HepG2 (cell line): ENCODE measurements around the gene AGXT. TPM values are rescaled to one million over a fixed set of nuclear protein-coding genes. Genes with fewer than 3 reads are reported as not detected.
A peak's percentile ranks its signal among the peaks of the same experiment; 100 is the strongest.

Experiments
- CAMTA2 ChIP-seq: sonication (generic); formaldehyde crosslinking; IDR thresholded peaks from 2 replicates; pipeline ENCODE4 v1.4.0; 2020; ENCODE audit warnings: mild to moderate bottlenecking, missing genetic modification reagents, borderline replicate concordance
- CTCF ChIP-seq: sonication (generic); formaldehyde crosslinking; IDR thresholded peaks from 2 replicates; pipeline ENCODE4 v1.5.0; 2020; ENCODE audit warnings: mild to moderate bottlenecking, missing genetic modification reagents, moderate library complexity
- NFE2L2 ChIP-seq: fragments of 150-350 bp; IDR thresholded peaks from 2 replicates; pipeline ENCODE4 v1.6.1; 2014; ENCODE audit warnings: low read length
- NR2F6 ChIP-seq, 2 experiments: IDR thresholded peaks; 2 replicates each; pipeline ENCODE4 v1.6.1; 2016; ENCODE audit warnings: antibody characterized with exemption in 1 of 2, mild to moderate bottlenecking in 1 of 2
- PAWR ChIP-seq: sonication (generic); formaldehyde crosslinking; IDR thresholded peaks from 2 replicates; pipeline ENCODE4 v1.4.0; 2020; ENCODE audit warnings: missing genetic modification reagents, mild to moderate bottlenecking, borderline replicate concordance
- POLR2AphosphoS5 ChIP-seq: IDR thresholded peaks from 2 replicates; pipeline ENCODE4 v1.6.1; 2012; ENCODE audit warnings: low read depth, low read length
- SP140L ChIP-seq: sonication (generic); formaldehyde crosslinking; IDR thresholded peaks from 2 replicates; pipeline ENCODE4 v1.4.0; 2020; ENCODE audit warnings: missing genetic modification reagents, borderline replicate concordance
- THAP8 ChIP-seq: sonication (generic); formaldehyde crosslinking; IDR thresholded peaks from 2 replicates; pipeline ENCODE4 v1.5.1; 2020; ENCODE audit warnings: missing genetic modification reagents, mild to moderate bottlenecking, borderline replicate concordance
- ZNF180 ChIP-seq: sonication (generic); formaldehyde crosslinking; IDR thresholded peaks from 2 replicates; pipeline ENCODE4 v1.4.0; 2020; ENCODE audit warnings: low read depth, missing genetic modification reagents, borderline replicate concordance
- ZNF746 ChIP-seq: sonication (generic); formaldehyde crosslinking; IDR thresholded peaks from 2 replicates; pipeline ENCODE4 v1.8.0; 2022; ENCODE audit warnings: mild to moderate bottlenecking, missing genetic modification reagents
- ZNF879 ChIP-seq: sonication (generic); formaldehyde crosslinking; IDR thresholded peaks from 2 replicates; pipeline ENCODE4 v1.8.1; 2023; ENCODE audit warnings: missing genetic modification reagents
- ZSCAN22 ChIP-seq: sonication (generic); formaldehyde crosslinking; IDR thresholded peaks from 2 replicates; pipeline ENCODE4 v1.4.0; 2020; ENCODE audit warnings: mild to moderate bottlenecking, missing genetic modification reagents
- ZSCAN9 ChIP-seq: IDR thresholded peaks from 2 replicates; pipeline ENCODE4 v1.6.1; 2016; ENCODE audit warnings: borderline replicate concordance
- polyA plus RNA-seq, 8 experiments: library from polyadenylated mRNA; depleted of rRNA in 3 of 8; stranded (reverse) in 7 of 8; unstranded in 1 of 8; fragments of >200 nt; fragmentation: Illumina TruSeq in 4 of 8; extraction: Trizol in 4 of 8; gene quantifications; 2 replicates each; pipeline versions ENCODE4 v1.2.1 to v1.2.3, GENCODE V29; 2011 to 2016; ENCODE audit warnings: low read depth in 4 of 8, missing spikeins in 1 of 8, mixed read lengths in 1 of 8; ENCODE audit not compliant: insufficient read depth in 1 of 8
- total RNA-seq, 5 experiments: library from RNA; depleted of rRNA; stranded (reverse); fragments of >200 nt; fragmentation: Illumina TruSeq; extraction: Trizol; gene quantifications; 2 replicates each; pipeline ENCODE4 v1.2.3, GENCODE V29; 2016; ENCODE audit warnings: low read depth in 1 of 5
- TF ChIP-seq, protein P1 (sequence below): sonication (generic); formaldehyde crosslinking; IDR thresholded peaks from 2 replicates; pipeline ENCODE4 v1.5.1; 2020; ENCODE audit warnings: mild to moderate bottlenecking, missing genetic modification reagents, moderate library complexity
- TF ChIP-seq, protein P2 (sequence below): sonication (generic); formaldehyde crosslinking; IDR thresholded peaks from 2 replicates; pipeline ENCODE4 v1.4.0; 2020; ENCODE audit warnings: missing genetic modification reagents
- TF ChIP-seq, protein P3 (sequence below): sonication (generic); formaldehyde crosslinking; IDR thresholded peaks from 2 replicates; pipeline ENCODE4 v1.4.0; 2020; ENCODE audit warnings: missing genetic modification reagents, borderline replicate concordance

The AGXT gene
- total and polyA plus RNA-seq, 2 of the 13 experiments (the other 11 are each of a cell fraction or from before 2014, with no cell fraction given): 41.9 to 96.1 TPM

GRCh38 chr2:240840435-240841060, 28.1 kb upstream of the AGXT start (continued):
- TF ChIP-seq PAWR (no peak), ZSCAN22 (CRISPR knock-in tag) (no peak), SP140L (CRISPR knock-in tag) (no peak), ZNF879 (CRISPR knock-in tag) (no peak), CTCF (CRISPR knock-in tag) (peak; percentile 91), CAMTA2 (0 out of 2 replicates have a peak, but pooled peaks have one; percentile 51), ZSCAN9 (CRISPR knock-in tag) (no peak; the same call in 1 of the 2 replicates), NFE2L2 (no peak), POLR2AphosphoS5 (no peak), NR2F6 (IDR thresholded peaks at IDR 0.05) (no peak), NR2F6 (CRISPR knock-in tag; IDR thresholded peaks at IDR 0.05) (peak; percentile 40; the same call in 1 of the 2 replicates), ZNF180 (no peak), THAP8 (CRISPR knock-in tag) (no peak), ZNF746 (CRISPR knock-in tag) (no peak)
- TF ChIP-seq, protein P1, sequence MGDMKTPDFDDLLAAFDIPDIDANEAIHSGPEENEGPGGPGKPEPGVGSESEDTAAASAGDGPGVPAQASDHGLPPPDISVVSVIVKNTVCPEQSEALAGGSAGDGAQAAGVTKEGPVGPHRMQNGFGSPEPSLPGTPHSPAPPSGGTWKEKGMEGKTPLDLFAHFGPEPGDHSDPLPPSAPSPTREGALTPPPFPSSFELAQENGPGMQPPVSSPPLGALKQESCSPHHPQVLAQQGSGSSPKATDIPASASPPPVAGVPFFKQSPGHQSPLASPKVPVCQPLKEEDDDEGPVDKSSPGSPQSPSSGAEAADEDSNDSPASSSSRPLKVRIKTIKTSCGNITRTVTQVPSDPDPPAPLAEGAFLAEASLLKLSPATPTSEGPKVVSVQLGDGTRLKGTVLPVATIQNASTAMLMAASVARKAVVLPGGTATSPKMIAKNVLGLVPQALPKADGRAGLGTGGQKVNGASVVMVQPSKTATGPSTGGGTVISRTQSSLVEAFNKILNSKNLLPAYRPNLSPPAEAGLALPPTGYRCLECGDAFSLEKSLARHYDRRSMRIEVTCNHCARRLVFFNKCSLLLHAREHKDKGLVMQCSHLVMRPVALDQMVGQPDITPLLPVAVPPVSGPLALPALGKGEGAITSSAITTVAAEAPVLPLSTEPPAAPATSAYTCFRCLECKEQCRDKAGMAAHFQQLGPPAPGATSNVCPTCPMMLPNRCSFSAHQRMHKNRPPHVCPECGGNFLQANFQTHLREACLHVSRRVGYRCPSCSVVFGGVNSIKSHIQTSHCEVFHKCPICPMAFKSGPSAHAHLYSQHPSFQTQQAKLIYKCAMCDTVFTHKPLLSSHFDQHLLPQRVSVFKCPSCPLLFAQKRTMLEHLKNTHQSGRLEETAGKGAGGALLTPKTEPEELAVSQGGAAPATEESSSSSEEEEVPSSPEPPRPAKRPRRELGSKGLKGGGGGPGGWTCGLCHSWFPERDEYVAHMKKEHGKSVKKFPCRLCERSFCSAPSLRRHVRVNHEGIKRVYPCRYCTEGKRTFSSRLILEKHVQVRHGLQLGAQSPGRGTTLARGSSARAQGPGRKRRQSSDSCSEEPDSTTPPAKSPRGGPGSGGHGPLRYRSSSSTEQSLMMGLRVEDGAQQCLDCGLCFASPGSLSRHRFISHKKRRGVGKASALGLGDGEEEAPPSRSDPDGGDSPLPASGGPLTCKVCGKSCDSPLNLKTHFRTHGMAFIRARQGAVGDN (CRISPR knock-in tag): peak; percentile 59
- TF ChIP-seq, protein P2, sequence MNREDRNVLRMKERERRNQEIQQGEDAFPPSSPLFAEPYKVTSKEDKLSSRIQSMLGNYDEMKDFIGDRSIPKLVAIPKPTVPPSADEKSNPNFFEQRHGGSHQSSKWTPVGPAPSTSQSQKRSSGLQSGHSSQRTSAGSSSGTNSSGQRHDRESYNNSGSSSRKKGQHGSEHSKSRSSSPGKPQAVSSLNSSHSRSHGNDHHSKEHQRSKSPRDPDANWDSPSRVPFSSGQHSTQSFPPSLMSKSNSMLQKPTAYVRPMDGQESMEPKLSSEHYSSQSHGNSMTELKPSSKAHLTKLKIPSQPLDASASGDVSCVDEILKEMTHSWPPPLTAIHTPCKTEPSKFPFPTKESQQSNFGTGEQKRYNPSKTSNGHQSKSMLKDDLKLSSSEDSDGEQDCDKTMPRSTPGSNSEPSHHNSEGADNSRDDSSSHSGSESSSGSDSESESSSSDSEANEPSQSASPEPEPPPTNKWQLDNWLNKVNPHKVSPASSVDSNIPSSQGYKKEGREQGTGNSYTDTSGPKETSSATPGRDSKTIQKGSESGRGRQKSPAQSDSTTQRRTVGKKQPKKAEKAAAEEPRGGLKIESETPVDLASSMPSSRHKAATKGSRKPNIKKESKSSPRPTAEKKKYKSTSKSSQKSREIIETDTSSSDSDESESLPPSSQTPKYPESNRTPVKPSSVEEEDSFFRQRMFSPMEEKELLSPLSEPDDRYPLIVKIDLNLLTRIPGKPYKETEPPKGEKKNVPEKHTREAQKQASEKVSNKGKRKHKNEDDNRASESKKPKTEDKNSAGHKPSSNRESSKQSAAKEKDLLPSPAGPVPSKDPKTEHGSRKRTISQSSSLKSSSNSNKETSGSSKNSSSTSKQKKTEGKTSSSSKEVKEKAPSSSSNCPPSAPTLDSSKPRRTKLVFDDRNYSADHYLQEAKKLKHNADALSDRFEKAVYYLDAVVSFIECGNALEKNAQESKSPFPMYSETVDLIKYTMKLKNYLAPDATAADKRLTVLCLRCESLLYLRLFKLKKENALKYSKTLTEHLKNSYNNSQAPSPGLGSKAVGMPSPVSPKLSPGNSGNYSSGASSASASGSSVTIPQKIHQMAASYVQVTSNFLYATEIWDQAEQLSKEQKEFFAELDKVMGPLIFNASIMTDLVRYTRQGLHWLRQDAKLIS (CRISPR knock-in tag): no peak
- TF ChIP-seq, protein P3, sequence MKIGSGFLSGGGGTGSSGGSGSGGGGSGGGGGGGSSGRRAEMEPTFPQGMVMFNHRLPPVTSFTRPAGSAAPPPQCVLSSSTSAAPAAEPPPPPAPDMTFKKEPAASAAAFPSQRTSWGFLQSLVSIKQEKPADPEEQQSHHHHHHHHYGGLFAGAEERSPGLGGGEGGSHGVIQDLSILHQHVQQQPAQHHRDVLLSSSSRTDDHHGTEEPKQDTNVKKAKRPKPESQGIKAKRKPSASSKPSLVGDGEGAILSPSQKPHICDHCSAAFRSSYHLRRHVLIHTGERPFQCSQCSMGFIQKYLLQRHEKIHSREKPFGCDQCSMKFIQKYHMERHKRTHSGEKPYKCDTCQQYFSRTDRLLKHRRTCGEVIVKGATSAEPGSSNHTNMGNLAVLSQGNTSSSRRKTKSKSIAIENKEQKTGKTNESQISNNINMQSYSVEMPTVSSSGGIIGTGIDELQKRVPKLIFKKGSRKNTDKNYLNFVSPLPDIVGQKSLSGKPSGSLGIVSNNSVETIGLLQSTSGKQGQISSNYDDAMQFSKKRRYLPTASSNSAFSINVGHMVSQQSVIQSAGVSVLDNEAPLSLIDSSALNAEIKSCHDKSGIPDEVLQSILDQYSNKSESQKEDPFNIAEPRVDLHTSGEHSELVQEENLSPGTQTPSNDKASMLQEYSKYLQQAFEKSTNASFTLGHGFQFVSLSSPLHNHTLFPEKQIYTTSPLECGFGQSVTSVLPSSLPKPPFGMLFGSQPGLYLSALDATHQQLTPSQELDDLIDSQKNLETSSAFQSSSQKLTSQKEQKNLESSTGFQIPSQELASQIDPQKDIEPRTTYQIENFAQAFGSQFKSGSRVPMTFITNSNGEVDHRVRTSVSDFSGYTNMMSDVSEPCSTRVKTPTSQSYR (CRISPR knock-in tag): peak; percentile 18; the same call in 1 of the 2 replicates
